Effector CD8-positive, alpha-beta T cell (primary cell): ENCODE measurements around the gene LITAFD.
A peak's percentile ranks its signal among the peaks of the same experiment; 100 is the strongest.
"Not testable (repeated sequence)": the region's sequence is repeated elsewhere in the genome, so short reads cannot be mapped to it uniquely, and the experiment has no call there.

Experiments
- DNase-seq: peaks from one replicate; lab custom pipeline; 2025; lab: John Stamatoyannopoulos, UW

Gene LITAFD

DNA sequence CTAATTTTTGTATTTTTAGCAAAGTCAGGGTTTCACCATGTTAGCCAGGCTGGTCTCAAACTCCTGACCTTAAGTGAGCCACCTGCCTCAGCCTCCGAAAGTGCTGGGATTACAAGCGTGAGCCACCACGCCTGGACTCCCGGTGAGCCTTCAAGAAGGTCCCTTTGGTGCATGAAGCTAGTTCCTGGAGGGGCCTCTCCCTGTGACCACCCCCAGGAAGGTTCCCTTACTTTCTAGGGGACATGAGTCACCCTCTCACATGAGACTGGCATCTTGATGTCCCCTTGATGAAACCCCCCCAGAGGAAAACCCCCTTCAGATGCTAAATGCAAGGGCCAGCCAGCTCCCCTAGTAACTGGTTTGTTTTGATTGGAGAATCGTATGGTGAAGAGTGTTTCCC is 26.2 kb upstream of the LITAFD start:
- DNase-seq: no peak

DNA sequence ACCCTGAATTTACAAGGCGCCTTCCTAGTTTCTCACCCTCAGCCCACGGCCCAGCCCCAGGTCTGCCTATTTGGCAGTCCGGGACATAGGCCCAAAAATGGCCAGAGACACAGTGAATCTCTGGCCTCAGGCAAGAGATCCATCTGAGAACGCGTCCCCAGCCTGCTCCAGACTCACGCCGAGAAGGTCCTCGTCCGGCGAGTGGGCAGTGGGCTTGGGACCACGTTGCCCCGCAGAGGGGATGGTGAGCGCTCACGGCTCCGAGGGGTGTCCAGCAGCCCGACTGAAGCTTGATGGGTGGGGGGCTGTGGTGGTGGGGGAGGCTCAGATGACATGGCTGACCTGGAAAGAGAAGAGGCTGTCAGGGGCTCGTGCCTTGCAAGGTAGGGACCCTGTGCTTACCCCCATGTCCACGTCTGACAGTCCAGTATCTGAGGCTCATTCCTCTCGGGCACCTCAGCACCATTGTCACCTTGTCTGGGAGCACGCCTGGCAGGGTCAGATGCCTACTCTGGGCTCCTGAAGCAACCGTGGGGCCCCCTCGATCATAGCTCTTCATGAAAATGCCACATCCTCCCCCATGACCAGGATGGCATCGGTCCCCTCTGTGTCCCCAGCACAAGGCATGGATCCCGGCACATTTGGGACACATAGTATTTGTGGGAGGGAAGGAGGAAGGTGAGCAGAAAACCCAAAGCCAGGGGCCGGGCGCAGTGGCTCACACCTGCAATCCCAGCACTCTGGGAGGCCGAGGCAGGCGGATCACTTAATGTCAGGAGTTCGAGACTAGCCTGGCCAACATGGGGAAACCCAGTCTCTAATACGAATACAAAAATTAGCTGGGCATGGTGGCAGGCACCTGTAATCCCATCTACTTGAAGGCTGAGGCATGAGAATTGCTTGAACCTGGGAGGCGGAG is 22.9 kb upstream of the LITAFD start:
- DNase-seq: no peak

DNA sequence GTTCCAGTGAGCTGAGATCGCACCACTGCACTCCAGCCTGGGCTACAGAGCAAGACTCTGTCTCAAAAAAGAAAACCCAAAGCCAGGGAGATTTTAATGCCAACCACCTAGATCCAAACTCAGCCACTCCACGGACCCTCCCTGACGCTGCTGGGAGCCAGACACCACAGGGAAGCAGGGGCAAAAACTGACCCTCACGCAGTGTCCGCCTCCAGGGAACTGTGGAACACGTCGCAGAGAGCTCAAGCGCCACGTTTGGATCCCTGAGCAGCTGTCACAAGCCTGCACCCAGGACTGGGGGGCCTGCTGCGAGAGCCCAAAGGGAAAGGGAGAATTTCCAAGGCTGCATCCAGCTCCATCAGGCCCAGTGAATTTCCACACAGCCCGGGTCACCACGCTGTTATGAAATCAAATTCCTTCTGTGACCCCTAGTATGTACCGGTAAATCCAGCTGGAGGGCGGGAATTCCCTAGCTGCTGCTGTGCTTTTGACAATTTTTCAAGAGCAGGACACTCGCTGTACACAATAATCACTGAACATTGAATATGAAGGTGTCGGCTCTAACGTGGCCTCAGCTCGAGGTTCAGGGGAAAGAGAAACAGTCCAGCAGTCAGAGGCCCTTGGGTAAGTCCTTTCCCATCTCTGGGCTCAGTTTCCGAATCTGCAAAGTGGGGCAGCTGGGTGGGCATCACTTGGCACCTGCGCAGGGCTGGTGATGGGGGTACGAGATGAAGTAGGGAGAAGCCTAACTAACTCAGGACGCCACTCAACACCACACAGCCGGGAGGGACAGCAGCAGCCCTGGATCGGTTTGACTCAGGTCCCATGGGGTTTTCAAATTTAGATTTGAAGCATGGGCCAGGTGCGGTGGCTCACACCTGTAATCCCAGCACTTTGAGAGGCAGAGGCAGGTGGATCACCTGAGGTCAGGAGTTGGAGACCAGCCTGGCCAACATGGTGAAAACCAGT is 22.0 kb upstream of the LITAFD start:
- DNase-seq: no peak

DNA sequence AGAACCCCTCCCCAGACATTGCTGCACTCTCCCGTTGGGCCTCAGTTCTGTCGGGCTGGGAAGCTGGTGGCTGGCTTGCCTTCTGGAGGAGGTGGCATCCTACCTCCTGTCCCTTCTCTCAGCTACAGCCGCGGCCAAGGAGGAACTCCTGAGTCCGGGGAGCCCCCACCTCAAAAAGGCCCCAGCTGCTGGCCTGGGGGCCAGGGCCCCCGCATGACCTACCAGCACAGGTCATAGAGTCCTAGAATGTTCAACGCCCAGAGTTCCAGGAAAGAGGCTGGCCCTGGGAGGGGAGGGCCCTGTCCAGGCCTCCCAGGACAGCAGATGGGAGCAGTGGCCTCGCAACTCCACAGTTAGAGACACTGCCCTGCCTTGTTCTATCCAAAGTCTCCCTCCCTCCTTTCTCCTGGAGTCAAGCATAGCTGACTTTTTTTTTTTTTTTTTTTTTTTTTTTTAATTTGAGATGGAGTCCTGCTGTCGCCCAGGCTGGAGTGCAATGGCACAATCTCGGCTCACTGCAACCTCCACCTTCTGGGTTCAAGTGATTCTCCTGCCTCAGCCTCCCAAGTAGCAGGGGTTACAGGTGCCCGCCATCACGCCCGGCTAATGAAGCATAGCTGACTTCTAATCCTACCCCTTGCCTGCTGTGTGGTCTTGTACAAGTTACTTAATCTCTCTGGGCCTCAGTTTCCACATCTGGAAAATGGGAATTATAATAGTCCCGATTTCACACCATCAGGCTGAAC is 20.4 kb upstream of the LITAFD start:
- DNase-seq: no peak

DNA sequence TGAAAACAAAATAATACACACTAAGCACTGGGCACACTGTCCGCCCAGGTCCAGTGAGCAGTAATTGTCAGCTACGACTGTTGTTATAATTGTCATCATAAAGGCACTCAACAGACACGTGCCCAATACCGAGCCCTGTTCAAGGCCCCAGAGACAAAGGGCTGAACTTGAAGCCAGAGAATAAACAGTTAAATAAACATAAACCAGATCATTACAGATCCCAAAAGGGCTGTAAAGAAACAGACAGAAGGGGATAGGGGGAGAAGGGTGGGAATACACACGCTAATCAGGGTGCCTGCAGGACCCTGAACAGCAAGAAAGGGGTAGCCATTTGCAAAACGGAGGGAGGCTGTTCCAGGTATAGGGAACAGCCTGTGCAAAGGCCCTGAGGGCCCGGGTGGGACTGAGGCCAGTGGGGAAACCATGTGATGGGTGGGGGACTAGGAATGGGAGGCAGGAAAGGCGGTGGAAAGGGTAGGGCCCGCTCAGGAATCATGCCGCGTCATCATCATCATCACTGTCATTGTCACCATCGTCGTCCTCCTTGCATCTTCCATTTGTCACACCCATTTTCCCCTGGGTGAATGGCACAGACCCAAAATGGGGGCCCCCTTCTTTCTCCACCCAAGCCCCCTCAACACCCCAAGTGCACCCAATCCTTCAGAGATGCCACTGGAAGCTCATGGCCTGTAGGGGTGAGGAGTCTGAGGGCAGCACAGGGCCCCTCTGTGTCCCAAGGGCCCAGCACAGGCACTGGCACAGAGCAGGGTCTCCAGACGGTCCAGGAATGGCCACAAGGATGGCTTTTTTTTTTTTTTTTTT is 19.6 kb upstream of the LITAFD start:
- DNase-seq: no peak

DNA sequence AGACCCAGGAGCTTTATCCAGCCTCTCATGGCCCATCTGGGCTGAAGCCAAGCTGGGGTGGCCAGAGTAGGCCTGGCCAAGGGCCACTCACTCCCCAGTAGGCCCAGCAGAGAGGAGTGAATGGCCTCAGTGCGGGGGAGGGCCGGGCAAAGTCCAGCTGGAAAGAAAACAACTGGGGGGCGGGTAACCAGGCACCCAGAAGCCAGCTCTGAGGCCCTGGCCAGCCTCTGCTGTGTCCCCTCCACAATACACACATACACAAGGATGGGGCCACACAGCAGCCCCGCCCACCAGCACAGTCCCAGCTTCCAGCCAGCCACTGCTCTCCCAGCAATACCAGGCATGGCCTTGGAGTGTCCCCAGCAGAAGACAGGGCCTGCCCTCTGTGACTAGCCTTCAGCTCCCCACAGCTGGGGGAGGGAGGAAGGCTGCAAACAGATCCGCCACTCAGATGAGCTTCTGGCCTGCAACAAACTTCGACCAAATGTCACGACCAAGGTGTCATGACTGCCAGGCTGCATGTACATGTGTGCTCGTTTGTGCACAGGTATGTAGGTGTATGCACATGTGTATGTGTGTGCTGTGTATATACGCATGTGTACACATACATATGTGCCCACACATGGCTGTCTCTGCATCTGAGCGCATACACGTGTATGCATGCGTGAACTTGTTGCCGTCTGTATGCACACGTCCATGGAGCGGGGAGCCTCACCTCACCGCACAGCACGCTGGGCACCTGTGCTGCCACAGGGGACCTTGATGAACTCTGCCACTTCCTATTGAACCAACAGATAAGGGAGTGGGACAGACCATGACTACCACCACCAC is 18.3 kb upstream of the LITAFD start:
- DNase-seq: no peak

DNA sequence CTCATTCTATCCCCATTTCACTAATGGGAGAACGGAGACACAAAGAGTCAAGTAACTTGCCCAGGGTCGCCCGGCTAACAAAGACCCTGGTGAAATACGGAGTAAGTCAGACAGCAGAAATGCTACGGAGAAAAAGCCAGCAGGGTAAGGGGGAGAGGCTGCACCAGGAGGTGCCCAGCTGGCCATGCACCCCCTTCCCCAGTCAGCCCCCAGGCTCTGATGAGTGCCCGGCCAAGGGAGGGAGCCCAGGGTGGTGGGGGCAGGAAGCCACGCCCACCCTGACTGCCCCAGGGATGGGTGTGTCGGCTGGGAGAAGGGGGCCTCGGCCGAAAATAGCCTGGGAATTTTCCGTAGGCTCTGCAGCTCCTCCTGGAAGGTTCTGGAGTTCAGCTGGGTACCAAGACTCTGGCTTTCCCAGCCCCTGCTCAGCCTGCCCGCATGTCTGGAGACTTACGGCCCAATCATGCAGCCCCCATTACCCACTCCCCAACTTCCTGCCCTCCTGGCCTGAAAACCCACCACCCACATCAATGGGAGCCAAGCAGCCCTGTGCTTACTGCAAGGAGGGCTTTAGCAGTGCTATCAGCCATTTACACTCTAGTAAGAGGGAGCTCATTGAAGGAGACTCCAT is 17.6 kb upstream of the LITAFD start:
- DNase-seq: no peak

DNA sequence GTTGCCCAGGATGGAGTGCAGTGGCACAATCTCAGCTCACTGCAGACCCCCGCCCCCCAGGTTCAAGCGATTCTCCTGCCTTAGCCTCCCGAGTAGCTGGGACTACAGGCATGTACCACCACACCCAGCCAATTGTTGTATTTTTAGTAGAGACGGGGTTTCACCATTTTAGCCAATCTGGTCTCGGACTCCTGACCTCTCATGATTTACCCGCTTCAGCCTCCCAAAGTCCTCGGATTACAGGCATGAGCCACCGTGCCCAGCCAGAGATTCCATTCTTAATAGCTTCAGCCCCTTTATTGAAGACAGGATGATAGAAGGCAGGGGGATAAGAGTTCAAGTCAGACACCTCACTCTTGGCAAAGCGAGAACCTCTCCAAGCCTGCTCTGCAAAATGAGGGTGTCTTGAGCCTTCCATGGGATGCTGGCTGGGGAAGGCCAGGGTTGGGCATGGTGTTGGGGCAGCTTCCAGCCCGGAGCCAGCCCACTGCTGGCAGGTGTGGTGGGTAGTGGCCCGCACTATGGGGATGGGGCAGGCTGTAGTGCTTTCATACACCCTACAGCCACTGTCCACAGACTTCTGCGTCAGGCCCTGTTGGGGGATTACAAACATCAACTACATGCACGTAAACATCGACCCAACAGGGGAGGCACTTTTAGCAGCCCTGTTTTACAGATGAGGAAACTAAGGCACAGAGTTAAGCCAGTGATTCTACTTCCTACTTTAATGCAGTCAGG is 16.8 kb upstream of the LITAFD start:
- no peak for DNase-seq

DNA sequence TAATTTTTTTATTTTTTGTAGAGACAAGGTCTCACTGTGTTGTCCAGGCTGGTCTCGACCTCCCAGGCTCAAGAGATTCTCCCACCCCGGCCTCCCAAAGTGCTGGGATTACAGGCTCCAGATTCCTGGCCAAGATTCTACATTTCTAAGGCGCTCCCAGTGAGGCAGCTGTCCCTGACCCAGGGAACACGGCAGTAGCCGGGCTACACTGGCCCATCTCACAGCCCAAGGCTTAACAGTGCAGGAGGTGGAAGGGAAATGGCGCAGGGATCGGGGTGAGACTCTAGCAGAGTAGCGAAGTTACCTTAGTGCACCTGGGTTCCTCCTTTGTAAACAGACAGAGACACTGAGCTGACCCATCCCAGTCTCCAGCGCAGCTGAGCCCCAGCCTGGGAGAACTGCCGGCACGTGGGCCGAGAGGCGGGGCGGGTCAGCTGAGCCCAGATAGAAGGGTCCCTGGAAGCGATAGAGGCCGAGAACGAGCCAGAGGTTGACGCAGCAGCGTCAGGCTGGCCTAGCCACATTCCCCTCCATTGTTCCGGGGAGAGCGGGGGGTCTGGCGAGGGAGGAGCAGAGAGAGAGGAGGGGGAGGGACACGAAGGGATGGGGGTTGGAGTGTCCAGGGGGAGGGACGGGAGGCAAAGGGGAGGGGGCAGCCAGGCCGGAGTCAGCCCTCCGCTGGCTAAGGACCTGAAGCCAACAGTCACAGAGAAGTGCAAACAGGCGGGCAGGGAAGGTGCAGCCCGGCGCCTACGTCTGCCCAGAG is 15.8 kb upstream of the LITAFD start:
- no peak for DNase-seq

DNA sequence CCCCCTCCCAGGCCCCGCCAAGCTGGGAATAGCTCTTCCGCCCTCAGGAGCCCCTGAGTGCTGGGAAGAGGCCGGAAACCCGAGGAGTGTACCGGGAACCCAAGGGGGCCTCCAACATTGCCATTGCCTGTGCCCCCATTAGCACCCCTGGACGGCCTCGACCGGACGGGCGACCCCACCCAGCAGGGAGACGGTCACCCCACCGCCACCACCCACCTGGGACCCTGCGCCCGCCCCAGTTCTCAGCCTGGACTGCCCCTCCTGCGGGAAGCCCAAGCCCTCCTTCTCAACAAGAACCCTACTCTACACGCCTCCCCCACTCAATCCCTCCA is 15.3 kb upstream of the LITAFD start:
- DNase-seq: no peak

DNA sequence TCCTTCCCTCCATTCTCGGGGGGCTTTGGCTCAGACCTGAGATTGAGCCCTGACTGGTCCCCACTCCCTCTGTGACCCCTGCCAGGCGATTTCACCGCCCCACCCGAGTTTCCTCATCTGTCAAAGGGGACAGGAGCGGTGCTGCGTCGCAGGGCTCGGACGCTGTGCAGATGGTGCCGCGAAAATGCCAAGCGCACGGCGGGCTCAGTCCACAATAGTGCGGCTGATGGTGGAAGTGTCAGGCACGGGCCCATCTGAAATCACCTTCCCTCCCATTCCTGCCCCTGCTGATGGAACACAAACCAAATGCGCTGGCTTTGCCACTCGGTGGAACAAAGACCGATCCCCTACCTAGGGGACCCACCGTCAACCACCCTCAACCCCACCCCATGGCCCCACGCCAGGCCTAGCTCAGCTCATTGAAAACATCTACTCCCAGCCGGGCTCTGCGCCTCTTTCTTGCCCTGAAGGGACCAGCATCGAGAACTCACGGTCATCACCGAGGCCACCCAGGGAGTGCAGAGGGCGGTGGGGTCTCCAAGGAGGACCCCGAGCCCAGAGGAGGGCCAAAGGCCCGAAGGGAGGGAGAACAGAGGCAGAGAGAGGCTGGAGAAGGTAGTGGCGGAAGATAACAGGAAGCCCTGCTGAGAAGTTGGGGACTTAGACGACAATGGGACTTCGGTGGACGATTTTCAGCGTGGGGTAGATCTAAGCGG is 14.8 kb upstream of the LITAFD start:
- DNase-seq: no peak

DNA sequence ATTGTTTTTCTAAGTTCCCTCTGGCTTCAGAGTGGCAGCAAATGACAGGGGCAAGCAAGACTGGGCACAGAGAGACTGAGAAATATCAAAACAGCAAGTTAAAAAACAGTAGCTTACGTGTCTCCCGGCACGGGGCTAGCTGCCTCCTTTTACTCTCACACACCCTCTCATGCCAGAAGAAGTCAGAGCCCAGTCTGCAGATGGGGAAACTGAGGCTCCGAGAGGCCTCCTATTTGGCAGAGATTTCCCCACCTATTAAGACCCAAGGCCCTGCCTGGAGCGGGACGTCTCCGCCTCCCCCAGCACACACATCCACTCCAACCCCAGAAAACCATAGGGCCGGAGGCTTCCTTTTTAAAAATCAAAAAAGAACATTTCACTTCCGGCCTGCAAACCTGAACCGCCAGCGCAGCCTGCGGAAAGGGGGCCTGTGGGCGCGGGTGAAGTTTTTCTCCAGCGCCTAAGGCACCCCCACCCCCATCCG is 14.2 kb upstream of the LITAFD start:
- DNase-seq: no peak

DNA sequence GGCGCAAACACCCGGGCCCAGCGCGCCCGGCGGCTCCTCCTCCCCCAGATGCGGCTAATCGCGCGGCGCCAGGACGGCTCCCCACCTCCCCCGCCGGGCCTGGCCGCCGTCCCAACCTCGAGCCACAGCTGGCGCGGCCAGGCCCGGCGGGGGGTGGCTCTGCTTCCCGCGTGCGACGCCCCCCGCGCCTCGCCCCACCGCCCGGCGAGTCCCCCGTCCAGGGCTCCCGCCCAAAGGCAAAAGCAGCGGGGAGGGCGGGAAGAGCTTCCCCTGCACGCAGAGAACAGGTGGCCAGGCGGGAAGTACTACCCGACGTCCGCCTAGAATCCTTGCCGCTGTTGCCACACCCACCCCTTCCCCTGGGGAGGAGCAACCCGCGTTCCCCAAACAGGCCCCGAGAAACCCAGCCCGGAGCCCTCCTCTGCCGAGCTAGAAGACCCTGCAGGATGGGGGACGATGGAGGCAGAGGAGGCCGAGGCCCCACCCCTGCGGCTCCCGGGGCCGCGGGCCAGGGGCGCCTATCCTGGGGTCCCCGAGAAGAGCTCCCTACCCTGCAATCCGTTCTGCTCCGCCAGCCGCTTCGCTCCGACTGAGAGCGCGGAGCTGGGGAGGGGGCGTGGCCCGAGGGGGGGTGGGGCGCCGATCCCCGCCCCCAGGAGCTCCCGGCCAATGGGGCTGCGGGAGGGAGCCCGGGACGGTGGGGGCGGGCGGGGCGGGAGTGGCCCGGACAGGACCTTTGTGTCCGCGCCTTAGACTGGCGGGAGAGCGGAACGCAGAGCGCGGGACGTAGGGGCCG is 13.5 kb upstream of the LITAFD start, which contains the start of gene CARHSP1:
Gene CARHSP1, minus strand, starts transcription at position 591 of the 796 bp plus-strand sequence. CDS start 9,678 bp downstream, outside the sequence.
- peak; percentile 77 for DNase-seq

DNA sequence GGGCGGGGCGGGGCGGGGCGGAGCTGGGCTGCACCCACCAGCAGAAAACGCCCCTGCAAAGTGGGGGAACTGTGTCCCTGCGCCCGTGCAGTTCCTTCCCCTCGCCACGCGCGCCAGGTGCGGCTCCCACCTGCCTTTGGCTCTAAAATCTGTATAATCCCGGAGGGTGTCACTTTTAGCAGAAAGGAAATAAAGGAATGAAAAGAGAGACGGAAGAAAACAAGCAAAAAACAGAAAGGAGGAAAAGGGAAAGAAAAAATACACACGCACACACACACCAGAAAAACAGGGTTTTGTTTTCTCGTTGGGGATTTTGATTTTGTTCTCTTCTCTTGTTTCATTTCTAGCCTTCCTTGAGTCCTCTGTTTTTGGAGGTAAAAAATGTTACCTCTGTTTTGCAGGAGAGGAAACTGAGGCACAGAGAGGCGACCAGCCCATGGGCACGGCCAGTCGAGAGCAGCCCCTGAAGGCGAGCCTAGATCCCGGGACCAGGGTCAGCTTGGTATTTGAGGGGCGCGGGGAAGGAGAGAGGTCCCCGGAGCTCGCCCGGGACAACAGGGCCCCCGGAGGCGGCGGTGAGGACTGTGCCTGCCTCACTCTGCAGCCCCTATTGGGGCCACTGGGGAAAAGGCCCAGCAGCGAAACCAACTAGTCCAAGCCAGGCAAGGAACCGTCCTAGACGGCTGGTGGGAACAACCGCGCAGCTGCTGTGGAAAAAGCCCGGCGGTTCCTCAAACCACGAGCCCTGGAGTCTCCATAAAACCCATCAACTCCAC is 12.8 kb upstream of the LITAFD start:
- DNase-seq: no peak

DNA sequence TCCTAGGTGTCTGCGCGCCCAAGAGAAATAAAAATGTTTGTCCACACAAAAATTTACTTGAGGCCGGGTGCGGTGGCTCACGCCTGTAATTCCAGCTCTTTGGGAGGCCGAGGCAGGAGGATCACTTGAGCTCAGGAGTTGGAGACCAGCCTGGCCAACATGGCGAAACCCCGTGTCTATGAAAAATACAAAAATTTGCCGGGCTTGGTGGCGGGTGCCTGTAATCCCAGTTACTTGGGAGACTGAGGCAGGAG is 12.2 kb upstream of the LITAFD start:
- DNase-seq: not testable (repeated sequence)

DNA sequence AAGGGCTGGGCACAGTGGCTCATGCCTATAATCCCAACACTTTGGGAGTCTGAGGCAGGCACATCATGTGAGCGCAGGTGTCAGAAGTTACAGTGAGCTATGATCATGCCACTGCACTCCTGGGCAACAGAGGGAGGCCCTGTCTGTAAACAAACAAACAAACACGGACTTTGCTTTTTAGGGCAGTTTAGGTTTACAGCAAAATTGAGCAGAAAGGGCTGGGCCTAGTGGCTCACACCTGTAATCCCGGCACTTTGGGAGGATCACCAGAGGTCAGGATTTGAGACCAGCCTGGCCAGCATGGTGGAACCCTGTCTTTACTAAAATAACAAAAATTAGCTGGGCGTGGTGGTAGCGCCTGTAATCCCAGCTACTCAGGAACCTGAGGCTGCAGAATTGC is 10.1 kb upstream of the LITAFD start:
- DNase-seq: no peak
